SKM-1 treated with dmso at 0.1 percent for 144 hours (cell line): Measurements from ENCODE around the gene SNX5.

Source experiments
- DNase-seq: peaks from one replicate; lab custom pipeline; 2025; ENCODE audit not compliant: unreplicated experiment; lab: John Stamatoyannopoulos, UW

SNX5 gene

GRCh38 chr20:17941087-17941825, 27.3 kb downstream of the SNX5 start:
- DNase-seq = no peak

DNA sequence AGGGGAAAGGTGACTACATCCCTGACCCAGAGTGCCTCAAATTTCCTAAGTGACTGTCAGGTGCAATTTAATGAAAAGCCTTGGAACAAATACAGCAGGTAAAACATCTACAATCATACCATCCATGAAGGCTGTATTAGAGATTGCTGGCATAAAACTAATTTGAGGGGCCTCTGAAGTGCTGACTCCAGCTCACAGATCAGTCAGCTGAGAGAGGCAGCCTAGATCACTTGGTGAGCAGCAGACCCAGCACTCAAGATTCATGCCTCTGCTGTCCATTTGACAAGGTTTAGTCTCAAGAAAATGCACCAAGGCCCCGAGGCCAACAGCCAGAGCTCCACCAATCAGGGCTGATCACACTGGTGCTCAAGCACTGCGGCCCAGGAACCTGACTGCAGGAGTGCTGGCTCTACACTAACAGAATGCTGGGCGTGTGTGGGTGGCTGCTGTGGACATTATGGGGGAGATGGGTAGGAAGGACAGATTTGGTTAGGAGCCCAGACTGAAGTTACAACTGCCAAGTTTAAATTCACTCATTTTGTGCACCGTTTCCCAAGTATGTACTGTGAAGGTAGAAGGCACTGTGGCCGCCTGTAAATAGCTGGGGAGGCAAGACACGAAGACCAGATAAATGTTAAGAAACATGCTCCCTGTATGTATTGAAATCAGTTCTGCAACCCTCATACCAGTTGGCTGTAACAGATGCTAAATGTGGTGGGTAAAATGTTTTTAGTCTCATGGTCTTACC, 28.2 kb downstream of the SNX5 start:
- DNase-seq = no peak

- no peak for DNase-seq
These were observed 28.9 kb downstream of the SNX5 start for GRCh38 chr20:17939622-17940223.

GRCh38 chr20:17938871-17939619, 29.5 kb downstream of the SNX5 start:
- DNase-seq = peak; percentile 20

DNA sequence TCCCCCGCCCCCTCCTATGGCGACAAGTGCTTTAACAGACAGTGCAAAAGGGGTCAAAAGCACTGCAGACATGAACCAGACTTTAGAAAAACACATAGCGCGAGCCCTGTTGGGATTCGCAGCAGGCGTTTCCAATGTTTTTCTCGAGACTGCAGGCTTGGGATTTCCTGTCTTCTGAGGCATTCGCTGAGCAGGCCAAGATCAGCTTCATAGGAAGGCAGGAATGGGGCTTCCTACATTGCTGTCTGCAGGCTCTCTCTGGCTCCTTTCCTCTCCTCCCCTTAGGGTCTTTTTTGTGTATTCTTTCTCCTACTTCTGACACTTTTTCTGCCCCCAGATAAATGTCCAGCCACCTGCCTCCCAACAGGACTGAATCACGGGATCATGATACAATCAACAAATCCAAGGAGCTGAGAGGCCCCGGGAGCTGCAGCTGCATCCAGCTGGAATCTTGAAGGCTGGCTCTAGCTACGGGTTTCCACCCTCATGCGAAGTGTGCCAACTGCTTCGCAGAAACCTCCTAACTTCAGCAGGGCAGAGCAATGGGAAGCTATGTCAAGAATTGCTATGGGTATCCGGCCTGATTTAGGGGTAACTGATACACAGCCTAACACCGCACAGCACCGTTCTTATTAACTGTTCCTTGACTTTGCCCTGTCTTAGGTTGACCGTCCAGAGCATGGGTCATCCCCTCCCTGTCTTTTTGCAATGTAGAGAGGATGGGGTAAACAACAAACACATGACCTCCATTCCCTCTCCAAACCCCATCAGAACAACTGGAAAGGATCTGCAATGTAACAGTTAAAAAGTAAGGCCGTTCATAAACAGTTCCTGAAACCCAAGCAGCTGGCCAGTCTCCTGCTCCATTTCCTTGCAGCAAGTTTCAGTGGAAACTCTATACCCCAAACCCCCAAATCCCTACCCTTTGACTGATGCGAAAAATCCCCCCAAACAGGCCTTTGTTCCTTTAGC, 31.5 kb downstream of the SNX5 start:
- no peak for DNase-seq

- no peak for DNase-seq
These were observed 32.3 kb downstream of the SNX5 start for GRCh38 chr20:17936286-17936760.

- no peak for DNase-seq
These were observed 32.8 kb downstream of the SNX5 start for GRCh38 chr20:17935761-17936160.

DNA sequence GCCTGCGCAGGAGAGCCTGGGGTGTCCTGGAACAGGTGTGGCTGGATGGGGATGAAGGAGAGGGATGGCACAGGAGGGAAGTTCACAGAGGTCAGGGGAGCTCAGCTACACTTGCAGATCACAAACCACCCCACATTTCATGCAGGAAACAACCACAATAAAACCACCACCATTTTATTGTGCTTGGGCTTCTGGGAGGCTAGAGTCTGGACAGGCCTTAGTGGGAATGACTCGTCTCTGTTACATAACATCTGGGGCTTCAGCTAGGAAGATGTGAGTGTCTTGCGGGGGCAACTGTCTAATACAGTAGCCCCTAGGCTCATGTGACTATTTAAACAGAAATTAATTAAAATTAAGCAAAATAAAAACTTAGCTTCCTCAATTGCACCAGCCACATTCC, 33.4 kb downstream of the SNX5 start:
- no peak for DNase-seq

DNA sequence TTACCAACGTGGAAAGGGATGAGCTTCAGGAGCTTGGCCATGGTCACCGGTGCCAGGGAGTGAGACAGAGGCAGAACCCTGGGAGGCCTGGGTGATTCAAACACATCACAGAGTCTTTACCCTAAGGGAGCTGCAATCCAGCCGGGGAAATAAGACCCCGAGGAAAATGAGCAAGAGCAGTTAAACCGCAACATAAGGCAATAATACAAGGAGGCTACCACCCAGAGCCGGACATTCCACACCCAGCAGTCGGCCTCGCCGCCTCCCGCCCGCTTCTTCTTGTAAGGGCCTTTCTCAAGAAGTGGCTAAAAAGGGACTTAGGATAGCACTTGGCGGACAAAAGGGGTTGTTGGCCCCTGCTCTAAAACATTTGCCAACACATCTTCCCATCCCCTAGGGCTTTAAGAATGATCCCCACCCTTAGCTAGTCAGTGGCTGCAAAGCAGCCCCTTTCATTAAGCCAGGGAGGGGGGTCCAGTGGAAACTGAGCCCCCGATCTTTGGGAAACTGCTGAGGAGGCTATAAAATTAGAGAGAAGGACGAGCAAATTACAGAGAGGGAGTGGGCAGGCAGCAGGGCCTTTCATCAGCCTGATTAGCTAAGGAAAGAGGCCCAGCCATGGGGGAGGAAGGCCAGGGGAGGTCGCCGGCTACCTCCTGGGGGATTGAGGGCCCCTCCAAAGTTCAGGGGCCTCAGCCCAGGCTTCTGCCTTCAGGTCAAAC, 34.3 kb downstream of the SNX5 start:
- DNase-seq = no peak

DNA sequence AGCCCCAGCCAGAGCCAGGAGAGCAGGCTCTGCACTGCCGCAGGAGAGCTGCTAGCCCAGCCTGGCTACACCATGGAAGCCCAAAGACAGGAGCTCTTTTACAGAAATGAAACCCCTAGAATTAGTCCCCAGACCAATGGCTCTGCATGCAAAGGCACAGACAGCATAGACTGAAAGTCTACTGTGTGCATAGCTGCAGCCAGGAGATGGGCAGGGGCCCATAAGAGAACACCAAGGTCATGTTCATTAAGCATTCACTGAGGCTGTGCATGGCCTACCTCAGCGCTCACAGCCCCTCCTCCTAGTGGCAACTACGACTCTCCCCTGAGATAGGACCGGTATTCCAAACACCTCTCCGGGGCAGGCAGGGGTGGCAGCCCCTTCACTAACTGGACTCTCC, 34.9 kb downstream of the SNX5 start:
- no peak for DNase-seq

DNA sequence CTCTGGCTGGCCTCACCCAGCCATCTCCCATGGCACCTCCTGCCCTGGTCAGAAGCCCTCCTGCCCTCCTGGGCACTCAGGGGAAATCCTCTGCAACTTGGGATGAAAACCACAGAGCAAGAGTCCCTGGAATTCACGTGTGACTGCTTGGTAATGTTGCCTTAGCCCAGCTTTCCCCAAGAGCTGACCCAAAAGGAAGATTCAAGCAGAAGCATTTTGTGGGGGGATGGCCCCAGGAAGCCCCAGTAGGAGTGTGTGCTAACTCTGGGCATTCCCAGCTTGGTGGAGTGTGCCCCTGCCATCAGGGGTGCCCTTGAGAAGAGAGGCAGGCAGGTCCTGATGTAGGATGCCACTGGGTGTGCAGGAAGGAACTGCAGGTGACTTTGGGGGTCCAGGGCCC, 35.5 kb downstream of the SNX5 start:
- no peak for DNase-seq

DNA sequence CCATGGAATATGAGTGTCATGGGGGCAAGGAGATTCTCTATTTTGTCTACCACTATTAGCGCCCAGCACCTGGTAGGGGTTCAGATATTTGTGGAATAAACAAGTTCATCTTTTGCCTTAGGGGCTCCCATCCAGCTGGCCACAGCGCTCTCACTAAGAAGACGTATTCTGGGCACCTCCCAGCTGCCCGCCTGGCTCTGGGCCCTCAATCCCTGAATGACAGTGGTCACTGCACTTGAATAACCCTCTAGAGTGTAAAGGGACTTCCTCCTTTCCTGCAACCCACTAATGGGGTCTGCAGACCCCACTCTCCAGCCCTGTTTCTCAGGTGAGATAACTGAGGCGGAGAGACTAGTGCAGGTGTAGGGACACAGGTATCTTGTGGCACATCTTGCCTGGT, 36.2 kb downstream of the SNX5 start:
- DNase-seq = no peak

DNA sequence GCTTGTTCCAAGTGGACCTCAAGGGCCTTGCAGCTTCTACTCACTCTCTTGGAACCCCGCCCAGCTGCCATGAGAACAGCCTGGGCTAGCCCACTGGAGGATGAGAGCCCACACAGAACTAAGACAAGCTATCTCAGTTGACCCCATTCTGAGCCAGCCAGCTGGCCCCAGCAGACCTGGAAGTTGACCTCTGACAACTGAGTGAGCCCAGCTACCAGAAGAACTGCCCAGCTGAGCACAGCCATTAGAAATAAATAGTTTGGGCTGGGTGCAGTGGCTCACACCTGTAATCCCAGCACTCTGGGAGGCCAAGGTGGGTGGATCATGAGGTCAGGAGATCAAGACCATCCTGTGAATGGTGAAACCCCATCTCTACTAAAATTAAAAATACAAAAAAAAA, 37.1 kb downstream of the SNX5 start:
- DNase-seq = no peak

DNA sequence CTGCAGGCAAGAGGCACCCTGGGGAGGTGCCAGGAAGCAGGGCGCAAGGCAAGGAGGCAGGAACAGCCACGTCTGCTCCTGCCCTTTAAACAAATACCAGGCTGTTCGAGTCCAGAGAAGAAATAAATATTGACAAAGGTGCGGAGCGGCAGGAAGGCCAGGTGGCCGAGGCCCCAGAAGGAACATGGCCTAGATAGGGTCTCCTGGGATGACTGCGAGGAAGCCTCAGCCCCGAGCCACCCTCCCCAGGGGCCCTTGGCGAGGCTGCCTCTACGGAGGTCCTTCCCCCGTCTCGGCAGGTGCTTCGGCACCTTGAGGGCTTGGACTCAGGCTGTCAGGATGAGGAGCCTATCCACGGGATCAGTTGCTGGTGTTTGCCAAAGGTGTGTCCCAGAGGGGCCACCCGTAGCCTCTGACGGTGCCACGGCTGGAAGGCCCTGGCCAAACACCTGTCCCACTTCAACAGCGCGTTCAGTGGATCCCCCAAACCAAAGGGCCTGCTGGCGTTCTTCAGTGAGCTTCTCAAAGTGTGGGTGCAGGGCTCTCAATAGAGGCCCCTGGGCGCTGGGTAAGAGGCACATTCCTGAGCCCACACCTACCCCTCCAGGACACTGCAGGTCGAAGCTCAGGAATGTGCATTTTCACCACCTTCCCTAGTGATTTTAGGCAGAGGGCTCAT, 39.8 kb downstream of the SNX5 start:
- no peak for DNase-seq

DNA sequence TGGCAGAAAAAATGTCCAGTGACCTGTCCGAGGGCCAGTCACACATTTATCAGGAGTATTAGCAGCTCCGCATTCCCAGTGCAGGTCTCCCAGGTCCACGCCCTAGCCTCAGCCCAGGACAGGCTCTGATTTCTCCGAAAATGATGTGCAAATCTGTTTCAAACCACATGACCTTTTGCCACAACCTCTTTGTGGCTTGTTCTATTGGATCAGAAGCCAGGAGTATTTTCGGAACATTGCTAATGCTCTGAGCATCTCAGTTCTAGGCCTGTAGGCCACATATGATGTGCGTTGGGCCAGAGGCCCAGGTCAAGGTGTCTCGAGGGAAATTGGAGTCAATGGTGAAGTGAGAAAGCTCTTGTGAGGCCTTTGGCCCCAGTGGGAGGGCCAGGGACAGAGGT, 40.4 kb downstream of the SNX5 start:
- DNase-seq = no peak

DNA sequence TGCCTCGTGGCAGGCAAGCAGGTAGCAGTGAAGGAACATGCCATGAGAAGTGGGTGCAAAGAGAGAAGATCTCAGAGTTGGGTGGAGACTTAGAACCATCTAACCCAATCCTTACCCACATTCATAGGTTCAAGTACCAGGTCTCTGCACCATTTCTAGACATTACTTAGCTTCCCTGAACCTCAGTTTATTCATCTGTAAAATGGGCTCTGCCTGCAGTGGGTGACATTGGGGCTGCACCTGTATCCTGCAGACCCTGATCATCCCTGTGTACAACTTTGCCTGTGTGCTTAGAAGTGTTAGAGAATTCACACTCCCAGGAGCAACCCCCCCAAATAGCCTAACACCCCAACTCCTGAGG, 42.7 kb downstream of the SNX5 start:
- DNase-seq = no peak

GRCh38 chr20:17925141-17925939, 43.3 kb downstream of the SNX5 start:
- DNase-seq = no peak

- no peak for DNase-seq
These were observed 46.8 kb downstream of the SNX5 start for GRCh38 chr20:17921774-17922173.
